GM12801 (cell line): Measurements from ENCODE around the gene TMEM86A.

Experiments used
- CTCF ChIP-seq: IDR thresholded peaks from one replicate; pipeline ENCODE4 v1.5.1; 2011; ENCODE audit warnings: control low read depth; ENCODE audit not compliant: insufficient read length; ENCODE audit errors: extremely low read depth

Gene TMEM86A

DNA sequence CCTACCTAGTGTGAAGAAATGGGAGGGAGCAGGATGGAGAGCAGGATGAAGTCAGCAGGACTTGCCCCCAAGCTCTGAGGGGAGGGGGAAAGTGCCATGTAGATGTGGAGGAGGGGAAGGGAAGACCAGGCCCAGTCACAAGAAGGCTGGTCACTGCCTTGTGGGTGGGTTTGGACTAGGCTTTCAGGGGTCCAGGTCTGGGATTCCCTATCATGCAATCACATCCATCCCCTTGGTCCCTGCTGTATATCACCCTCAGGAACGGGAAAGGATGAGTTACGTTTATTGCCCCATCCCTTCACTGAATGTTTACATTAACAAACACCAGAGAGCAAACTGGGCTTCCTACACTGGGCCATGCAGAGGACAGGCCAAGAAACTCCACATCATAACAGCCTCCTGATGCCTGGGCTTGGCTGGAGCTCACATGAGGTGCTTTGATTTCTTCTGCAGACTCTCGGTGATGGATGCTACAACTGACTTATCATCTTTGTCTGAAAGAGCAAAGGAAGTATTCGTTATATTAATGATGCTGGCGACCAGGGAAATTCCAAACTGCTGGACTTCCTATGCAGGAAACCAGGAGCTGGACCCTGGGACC is 5.6 kb downstream of the TMEM86A start:
- no peak for TF ChIP-seq CTCF

DNA sequence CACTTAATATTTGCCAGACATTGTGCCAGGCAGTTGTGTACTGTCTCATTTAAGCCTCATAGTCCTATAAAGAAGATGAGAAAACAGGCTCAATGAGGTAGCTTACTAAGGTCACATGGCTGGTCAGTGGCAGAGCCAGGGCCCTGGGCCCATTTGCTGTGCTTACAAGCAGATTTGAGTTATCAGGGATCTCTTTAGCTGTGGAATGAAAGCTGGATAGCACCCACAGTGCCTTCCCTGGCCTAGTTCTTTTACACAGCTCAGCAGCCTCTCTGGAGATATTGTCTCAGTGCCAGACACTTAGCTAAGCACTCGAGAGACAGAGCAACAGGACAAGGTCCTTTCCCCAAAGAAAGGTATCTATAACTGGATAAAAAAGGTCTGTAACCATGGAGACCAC is 6.1 kb downstream of the TMEM86A start:
- no peak for TF ChIP-seq CTCF

- no peak for TF ChIP-seq CTCF
Measured at GRCh38 chr11:18705651-18706281, 7.2 kb downstream of the TMEM86A start.

DNA sequence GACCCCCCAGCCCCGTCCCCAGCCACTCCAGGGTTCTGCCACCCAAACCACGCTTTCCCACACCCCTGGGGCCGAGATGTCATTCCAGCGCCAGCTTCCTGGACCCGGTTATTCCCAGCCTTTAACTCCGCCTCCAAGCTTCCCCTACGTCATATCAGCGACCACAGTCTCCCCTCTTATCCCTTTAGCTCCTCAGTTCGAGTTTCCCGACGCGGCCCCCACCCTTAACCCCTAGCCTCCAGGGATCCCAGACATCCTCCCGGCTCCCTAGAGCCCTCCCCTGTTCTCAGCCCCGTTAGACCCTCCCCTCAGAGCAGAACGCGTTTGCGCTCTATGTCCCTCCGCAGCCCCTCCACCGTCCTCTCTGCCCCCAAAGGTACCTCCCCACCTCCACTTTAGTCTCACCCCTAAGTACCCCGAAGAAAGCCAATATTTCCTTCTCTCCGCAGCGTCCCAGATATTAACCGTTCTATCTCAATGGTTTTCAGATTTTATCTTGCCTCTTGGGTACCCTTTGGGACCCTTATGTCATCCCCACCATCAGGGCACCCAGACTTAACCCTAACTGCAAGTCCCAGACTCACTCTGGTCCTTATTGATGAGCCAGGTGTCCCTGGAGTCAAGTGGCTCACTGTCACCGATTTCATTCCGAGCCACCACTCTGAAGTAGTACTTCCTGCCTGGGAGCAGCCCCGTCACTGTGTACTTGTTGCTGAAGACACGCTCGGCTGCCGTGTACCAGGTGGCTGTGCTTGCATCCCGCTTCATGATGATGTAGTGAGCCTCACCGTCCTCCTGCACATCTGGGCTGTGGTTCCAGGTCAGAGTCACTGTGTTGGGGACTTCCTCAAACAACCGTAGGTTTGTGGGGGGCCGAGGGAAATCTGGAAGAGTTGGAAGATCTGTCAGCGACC is 8.0 kb downstream of the TMEM86A start:
- no peak for TF ChIP-seq CTCF

DNA sequence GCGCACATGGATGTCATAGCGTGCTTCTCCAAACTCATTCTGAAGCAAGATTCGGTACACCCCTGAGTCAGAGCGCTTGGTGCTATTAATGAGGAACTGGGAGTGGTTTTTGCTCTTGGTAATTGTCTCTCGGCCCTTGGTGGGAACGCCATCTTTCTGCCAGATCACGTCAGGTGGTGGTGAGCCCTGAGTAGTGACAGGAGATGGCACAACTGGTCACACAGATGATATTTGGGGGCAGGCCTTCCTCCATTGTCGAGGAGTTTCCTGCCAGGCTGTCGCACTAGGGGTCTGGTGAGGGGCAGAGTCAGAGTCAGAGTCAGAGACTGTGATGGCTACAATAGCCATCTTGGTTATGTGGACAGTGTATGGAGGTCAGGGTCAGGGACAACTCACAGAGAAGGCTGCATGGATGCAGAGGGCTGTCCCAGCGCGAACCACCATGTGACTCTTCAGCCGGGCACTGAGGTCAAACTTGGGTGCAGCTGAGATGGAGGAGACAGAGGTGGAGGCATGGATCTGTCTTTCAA is 9.3 kb downstream of the TMEM86A start:
- no peak for TF ChIP-seq CTCF

DNA sequence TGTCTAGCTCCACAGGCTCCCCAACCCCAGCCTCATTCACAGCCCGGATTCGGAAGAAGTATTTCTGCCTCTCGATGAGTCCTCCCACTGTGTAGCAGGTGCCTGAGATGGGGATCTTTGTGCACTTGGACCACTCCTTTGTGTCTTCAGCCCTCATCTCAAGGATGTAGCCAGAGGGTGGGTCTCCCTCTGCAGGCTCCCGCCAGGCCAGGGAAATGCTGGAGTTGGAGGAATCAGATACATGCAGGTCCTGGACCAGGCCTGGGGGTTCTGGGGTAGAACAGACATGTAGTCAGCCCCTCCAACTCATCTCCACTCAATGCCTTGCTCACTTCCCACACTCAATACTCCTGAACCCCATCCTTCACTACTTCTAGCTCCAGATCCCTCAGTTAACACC is 10.8 kb downstream of the TMEM86A start:
- no peak for TF ChIP-seq CTCF

DNA sequence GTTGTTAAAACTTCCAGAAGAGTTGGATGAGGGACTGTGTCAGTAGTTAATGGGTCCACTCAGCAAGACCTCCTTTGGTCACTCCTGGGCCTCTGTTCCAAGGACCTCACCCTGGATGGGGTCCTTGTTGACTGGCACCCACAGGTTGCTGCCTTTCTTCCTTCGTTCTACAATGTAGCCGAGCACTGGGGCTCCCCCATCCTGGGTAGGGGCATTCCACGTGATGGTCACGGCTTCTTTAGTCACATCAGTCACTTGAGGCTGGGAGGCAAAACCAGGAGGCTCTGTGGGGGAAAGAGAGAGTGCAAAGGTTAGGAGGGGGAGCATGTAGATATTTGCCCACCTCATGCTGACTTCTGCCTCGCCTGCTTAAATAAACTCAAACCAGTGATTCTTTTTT is 12.0 kb downstream of the TMEM86A start:
- TF ChIP-seq CTCF: no peak
